ENCODE measurements around the gene CLDN19.
"Not testable (repeated sequence)": the region's sequence is repeated elsewhere in the genome, so short reads cannot be mapped to it uniquely, and the experiment has no call there.

CLDN19 gene

DNA sequence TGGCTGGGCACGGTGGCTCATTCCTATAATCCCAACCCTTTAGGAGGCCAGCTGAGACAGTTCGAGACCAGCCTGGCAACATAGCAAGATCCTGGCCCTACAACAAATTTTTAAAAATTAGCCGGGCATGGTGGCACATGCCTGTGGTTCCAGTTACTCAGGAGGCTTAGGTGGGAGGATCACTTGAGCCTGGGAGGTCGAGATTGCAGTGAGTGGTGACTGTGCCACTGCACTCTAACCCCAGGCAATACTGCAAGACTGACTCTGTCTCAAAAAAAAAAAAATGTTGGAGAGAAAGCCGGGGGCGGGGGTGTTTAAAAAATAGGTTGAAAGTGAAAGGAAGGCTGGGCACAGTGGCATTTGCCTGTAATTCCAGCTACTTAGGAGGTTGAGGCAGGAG lies 16.5 kb downstream of the CLDN19 start:
- Histone ChIP-seq H3K36me3 (ENCODE audit: insufficient read depth, low read length) (peaks cover 7% of the 10 kb centered on the region; the same call in 1 of the 2 replicates), H3K9me2 (replicated peaks; ENCODE audit: low read depth, low read length) (no peaks in the 10 kb centered on the region), H2AFZ (ENCODE audit: low read length) (no peak overlapping the region), H3K4me1 (ENCODE audit: insufficient read depth, low read length, poor library complexity, severe bottlenecking) (no peaks in the 10 kb centered on the region), H3K9me3 (ENCODE audit: insufficient read depth, low read depth, low read length) (no peaks in the 10 kb centered on the region), H3K4me2 (ENCODE audit: low read depth, low read length, poor library complexity, severe bottlenecking) (no peak overlapping the region), H3K79me2 (ENCODE audit: insufficient read depth, low read length) (no peaks in the 10 kb centered on the region), H3K4me3 (ENCODE audit: low read length, poor library complexity, severe bottlenecking) (no peak overlapping the region), H3K9ac (ENCODE audit: low read depth, low read length, poor library complexity, severe bottlenecking) (no peak overlapping the region), H4K20me1 (ENCODE audit: insufficient read depth, low read length, poor library complexity, severe bottlenecking) (no peaks in the 10 kb centered on the region), H3K27me3 (ENCODE audit: insufficient read depth, low read length, poor library complexity, severe bottlenecking) (no peaks in the 10 kb centered on the region), H3F3A (ENCODE audit: low read depth) (no peaks in the 10 kb centered on the region)
- TF ChIP-seq EZH2phosphoT487 (IDR thresholded peaks at IDR 0.05; ENCODE audit: borderline replicate concordance), result no peak
- TF ChIP-seq, protein P1, sequence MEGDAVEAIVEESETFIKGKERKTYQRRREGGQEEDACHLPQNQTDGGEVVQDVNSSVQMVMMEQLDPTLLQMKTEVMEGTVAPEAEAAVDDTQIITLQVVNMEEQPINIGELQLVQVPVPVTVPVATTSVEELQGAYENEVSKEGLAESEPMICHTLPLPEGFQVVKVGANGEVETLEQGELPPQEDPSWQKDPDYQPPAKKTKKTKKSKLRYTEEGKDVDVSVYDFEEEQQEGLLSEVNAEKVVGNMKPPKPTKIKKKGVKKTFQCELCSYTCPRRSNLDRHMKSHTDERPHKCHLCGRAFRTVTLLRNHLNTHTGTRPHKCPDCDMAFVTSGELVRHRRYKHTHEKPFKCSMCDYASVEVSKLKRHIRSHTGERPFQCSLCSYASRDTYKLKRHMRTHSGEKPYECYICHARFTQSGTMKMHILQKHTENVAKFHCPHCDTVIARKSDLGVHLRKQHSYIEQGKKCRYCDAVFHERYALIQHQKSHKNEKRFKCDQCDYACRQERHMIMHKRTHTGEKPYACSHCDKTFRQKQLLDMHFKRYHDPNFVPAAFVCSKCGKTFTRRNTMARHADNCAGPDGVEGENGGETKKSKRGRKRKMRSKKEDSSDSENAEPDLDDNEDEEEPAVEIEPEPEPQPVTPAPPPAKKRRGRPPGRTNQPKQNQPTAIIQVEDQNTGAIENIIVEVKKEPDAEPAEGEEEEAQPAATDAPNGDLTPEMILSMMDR (conservative IDR thresholded peaks at IDR 0.05; ENCODE audit: low read length), result no peak

DNA sequence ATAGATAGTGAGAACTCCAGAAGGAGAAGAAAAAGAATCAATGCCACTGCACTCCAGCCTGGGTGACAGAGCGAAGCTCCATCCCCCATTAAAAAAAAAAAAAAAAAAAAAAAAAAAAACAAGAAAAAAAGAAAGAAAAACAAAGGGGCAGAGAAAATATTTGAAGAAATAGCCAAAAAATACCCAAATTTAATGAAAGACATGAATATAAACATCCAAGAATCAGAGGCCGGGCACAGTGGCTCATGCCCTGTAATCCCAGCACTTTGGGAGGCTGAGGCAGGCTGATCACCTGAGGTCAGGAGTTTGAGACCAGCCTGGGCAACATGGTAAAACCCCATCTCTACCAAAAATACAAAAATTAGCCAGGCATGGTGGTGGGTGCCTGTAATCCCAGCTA lies 17.6 kb downstream of the CLDN19 start:
- not testable (repeated sequence) for H3K9me3 ChIP-seq (ENCODE audit: insufficient read depth, low read depth, low read length); H2AFZ ChIP-seq (ENCODE audit: low read length); H3K9ac ChIP-seq (ENCODE audit: low read depth, low read length, poor library complexity, severe bottlenecking); H3F3A ChIP-seq (ENCODE audit: low read depth); H3K79me2 ChIP-seq (ENCODE audit: insufficient read depth, low read length); H3K4me3 ChIP-seq (ENCODE audit: low read length, poor library complexity, severe bottlenecking); H3K9me2 ChIP-seq (replicated peaks; ENCODE audit: low read depth, low read length); H3K4me2 ChIP-seq (ENCODE audit: low read depth, low read length, poor library complexity, severe bottlenecking); H3K4me1 ChIP-seq (ENCODE audit: insufficient read depth, low read length, poor library complexity, severe bottlenecking); H4K20me1 ChIP-seq (ENCODE audit: insufficient read depth, low read length, poor library complexity, severe bottlenecking); H3K27me3 ChIP-seq (ENCODE audit: insufficient read depth, low read length, poor library complexity, severe bottlenecking)
- peaks cover 13% of the 10 kb centered on the region; the same call in 1 of the 2 replicates for H3K36me3 ChIP-seq (ENCODE audit: insufficient read depth, low read length)

DNA sequence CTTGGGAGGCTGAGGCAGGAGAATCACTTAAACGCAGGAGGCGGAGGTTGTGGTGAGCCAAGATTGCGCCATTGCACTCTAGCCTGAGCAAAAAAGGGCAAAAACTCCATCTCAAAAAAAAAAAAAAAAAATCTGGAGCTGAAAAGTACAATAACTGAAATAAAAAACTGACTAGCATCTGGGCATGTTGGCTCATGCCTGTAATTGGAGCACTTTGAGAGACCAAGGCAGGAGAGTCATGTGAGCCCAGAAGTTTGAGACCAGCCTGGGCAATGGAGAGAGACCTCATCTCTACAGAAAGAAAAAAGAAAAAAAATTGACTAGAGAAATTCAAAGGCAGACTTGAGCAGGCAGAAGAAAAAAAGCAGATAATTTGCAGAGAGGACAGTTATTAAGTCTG lies 18.1 kb downstream of the CLDN19 start:
- Histone ChIP-seq H4K20me1 (ENCODE audit: insufficient read depth, low read length, poor library complexity, severe bottlenecking) (no peaks in the 10 kb centered on the region), H3K4me3 (ENCODE audit: low read length, poor library complexity, severe bottlenecking) (no peak overlapping the region), H3K4me2 (ENCODE audit: low read depth, low read length, poor library complexity, severe bottlenecking) (no peak overlapping the region), H3K36me3 (ENCODE audit: insufficient read depth, low read length) (peaks cover 15% of the 10 kb centered on the region; the same call in 1 of the 2 replicates), H3K9ac (ENCODE audit: low read depth, low read length, poor library complexity, severe bottlenecking) (no peak overlapping the region), H3K4me1 (ENCODE audit: insufficient read depth, low read length, poor library complexity, severe bottlenecking) (no peaks in the 10 kb centered on the region), H3K27me3 (ENCODE audit: insufficient read depth, low read length, poor library complexity, severe bottlenecking) (no peaks in the 10 kb centered on the region), H3K79me2 (ENCODE audit: insufficient read depth, low read length) (no peaks in the 10 kb centered on the region), H3K9me2 (replicated peaks; ENCODE audit: low read depth, low read length) (no peaks in the 10 kb centered on the region), H3F3A (ENCODE audit: low read depth) (no peaks in the 10 kb centered on the region), H2AFZ (ENCODE audit: low read length) (no peak overlapping the region), H3K9me3 (ENCODE audit: insufficient read depth, low read depth, low read length) (no peaks in the 10 kb centered on the region)
- TF ChIP-seq, protein P1 (conservative IDR thresholded peaks at IDR 0.05; ENCODE audit: low read length), result no peak
- no peak for TF ChIP-seq EZH2phosphoT487 (IDR thresholded peaks at IDR 0.05; ENCODE audit: borderline replicate concordance)

DNA sequence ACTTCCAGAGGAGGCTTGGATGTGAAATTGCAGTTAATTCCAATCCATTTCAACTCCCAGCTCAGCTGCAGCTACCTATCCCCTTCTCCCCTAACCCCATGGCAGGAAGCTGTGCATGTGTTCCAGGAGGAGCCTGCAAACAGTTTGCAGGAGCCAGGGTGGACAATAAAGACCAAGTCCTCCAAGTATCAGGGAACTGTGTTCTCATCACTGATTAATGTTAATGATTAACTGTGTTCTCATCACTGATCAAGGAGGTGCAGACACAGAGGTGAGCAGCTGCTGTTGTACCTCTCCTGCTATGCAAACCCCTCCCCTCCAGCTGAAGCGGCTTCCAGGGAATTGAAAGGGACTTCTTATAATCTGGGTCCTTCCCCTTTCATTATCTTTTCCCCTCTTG lies 19.2 kb downstream of the CLDN19 start:
- peaks cover 22% of the 10 kb centered on the region; the same call in 1 of the 2 replicates for H3K36me3 ChIP-seq (ENCODE audit: insufficient read depth, low read length)
- no peak overlapping the region for H2AFZ ChIP-seq (ENCODE audit: low read length)
- no peaks in the 10 kb centered on the region for H3F3A ChIP-seq (ENCODE audit: low read depth)
- no peak overlapping the region for H3K4me3 ChIP-seq (ENCODE audit: low read length, poor library complexity, severe bottlenecking)
- no peak overlapping the region for H3K9ac ChIP-seq (ENCODE audit: low read depth, low read length, poor library complexity, severe bottlenecking)
- no peaks in the 10 kb centered on the region for H3K4me1 ChIP-seq (ENCODE audit: insufficient read depth, low read length, poor library complexity, severe bottlenecking)
- H3K27me3 ChIP-seq (ENCODE audit: insufficient read depth, low read length, poor library complexity, severe bottlenecking), result no peaks in the 10 kb centered on the region
- H3K79me2 ChIP-seq (ENCODE audit: insufficient read depth, low read length), result peaks cover 4% of the 10 kb centered on the region; the same call in 1 of the 2 replicates
- H3K9me3 ChIP-seq (ENCODE audit: insufficient read depth, low read depth, low read length), result no peaks in the 10 kb centered on the region
- TF ChIP-seq, protein P1 (conservative IDR thresholded peaks at IDR 0.05; ENCODE audit: low read length), result no peak
- TF ChIP-seq EZH2phosphoT487 (IDR thresholded peaks at IDR 0.05; ENCODE audit: borderline replicate concordance), result no peak
- H4K20me1 ChIP-seq (ENCODE audit: insufficient read depth, low read length, poor library complexity, severe bottlenecking), result no peaks in the 10 kb centered on the region
- H3K9me2 ChIP-seq (replicated peaks; ENCODE audit: low read depth, low read length), result no peaks in the 10 kb centered on the region
- no peak overlapping the region for H3K4me2 ChIP-seq (ENCODE audit: low read depth, low read length, poor library complexity, severe bottlenecking)

DNA sequence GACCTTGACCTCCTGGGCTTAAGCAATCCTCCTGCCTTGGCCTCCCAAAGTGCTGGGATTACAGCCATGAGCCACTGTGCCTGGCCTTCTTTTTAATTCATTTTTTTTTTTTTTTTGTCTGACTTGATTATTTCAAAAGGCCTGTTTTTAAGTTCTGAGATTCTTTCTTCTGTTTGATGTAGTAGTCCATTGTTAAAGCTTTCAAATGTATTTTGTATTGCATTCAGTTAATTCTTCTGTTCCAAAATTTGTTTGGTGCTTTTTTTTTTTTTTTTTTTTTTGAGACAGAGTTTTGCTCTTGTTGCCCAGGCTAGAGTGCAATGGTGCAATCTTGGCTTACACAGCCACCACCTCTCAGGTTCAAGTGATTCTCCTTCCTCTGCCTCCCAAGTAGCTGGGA lies 25.6 kb downstream of the CLDN19 start:
- H3K36me3 ChIP-seq (ENCODE audit: insufficient read depth, low read length), result peaks cover 66% of the 10 kb centered on the region; the same call in 1 of the 2 replicates
- H3F3A ChIP-seq (ENCODE audit: low read depth); H2AFZ ChIP-seq (ENCODE audit: low read length); H3K4me3 ChIP-seq (ENCODE audit: low read length, poor library complexity, severe bottlenecking); H3K4me2 ChIP-seq (ENCODE audit: low read depth, low read length, poor library complexity, severe bottlenecking); H3K27me3 ChIP-seq (ENCODE audit: insufficient read depth, low read length, poor library complexity, severe bottlenecking); H3K9me2 ChIP-seq (replicated peaks; ENCODE audit: low read depth, low read length); H3K9ac ChIP-seq (ENCODE audit: low read depth, low read length, poor library complexity, severe bottlenecking); H3K4me1 ChIP-seq (ENCODE audit: insufficient read depth, low read length, poor library complexity, severe bottlenecking); H4K20me1 ChIP-seq (ENCODE audit: insufficient read depth, low read length, poor library complexity, severe bottlenecking): not testable (repeated sequence)
- H3K9me3 ChIP-seq (ENCODE audit: insufficient read depth, low read depth, low read length), result peaks cover 20% of the 10 kb centered on the region; the same call in 1 of the 2 replicates
- peaks cover 16% of the 10 kb centered on the region; the same call in 1 of the 2 replicates for H3K79me2 ChIP-seq (ENCODE audit: insufficient read depth, low read length)
